HepG2 (cell line): ENCODE data around the gene CCDC116. TPM values are rescaled to one million over a fixed set of nuclear protein-coding genes. Genes with fewer than 3 reads are reported as not detected.

Experiments used
- CBX2 ChIP-seq, 2 experiments: fragments of 200-600 bp in 1 of 2; sonication (generic); formaldehyde crosslinking in 1 of 2; IDR thresholded peaks; 2 replicates each; pipeline versions ENCODE4 v1.7.0 to v1.8.1; 2018 to 2022; ENCODE audit warnings: low read depth in 2 of 2, low read length in 1 of 2, mild to moderate bottlenecking in 1 of 2, missing genetic modification reagents in 1 of 2
- ERF ChIP-seq: IDR thresholded peaks from 2 replicates; pipeline ENCODE4 v1.6.1; 2018; ENCODE audit warnings: missing biosample characterization, missing genetic modification reagents
- GZF1 ChIP-seq: sonication (generic); formaldehyde crosslinking; IDR thresholded peaks from 2 replicates; pipeline ENCODE4 v1.5.1; 2020; ENCODE audit warnings: mild to moderate bottlenecking, missing genetic modification reagents
- HNF4A ChIP-seq: sonication (generic); formaldehyde crosslinking; IDR thresholded peaks from 2 replicates; pipeline ENCODE4 v1.4.0; 2020; ENCODE audit warnings: missing genetic modification reagents
- NR2F1 ChIP-seq, 2 experiments: fragments of 450-650 bp in 1 of 2; formaldehyde crosslinking in 1 of 2; IDR thresholded peaks; 2 replicates each; pipeline versions ENCODE4 v1.5.0 to v1.6.1; 2016 to 2020; ENCODE audit warnings: mild to moderate bottlenecking in 1 of 2, missing compliant biosample characterization in 1 of 2, missing genetic modification reagents in 1 of 2, moderate library complexity in 1 of 2
- RFX5 ChIP-seq: IDR thresholded peaks from 2 replicates; pipeline ENCODE4 v1.6.1; 2011; ENCODE audit warnings: low read depth, low read length, improper control_type of control experiment
- SIX4 ChIP-seq: sonication (generic); formaldehyde crosslinking; IDR thresholded peaks from 2 replicates; pipeline ENCODE4 v1.4.0; 2020; ENCODE audit warnings: missing genetic modification reagents
- SP5 ChIP-seq: IDR thresholded peaks from 2 replicates; pipeline ENCODE4 v1.6.1; 2016; ENCODE audit warnings: low read depth, borderline replicate concordance
- SPEN ChIP-seq: sonication (generic); formaldehyde crosslinking; IDR thresholded peaks from 2 replicates; pipeline ENCODE4 v1.5.1; 2020; ENCODE audit warnings: low read depth, mild to moderate bottlenecking, missing genetic modification reagents
- SRY ChIP-seq: sonication (generic); formaldehyde crosslinking; IDR thresholded peaks from 2 replicates; pipeline ENCODE4 v1.8.0; 2022; ENCODE audit warnings: mild to moderate bottlenecking, missing genetic modification reagents
- SYNCRIP ChIP-seq: fragments of 200-400 bp; formaldehyde crosslinking; IDR thresholded peaks from 2 replicates; pipeline ENCODE4 v1.6.1; 2018; ENCODE audit warnings: mild to moderate bottlenecking, low read depth, low read length; ENCODE audit not compliant: insufficient read depth
- YEATS4 ChIP-seq: sonication (generic); formaldehyde crosslinking; IDR thresholded peaks from 2 replicates; pipeline ENCODE4 v1.4.0; 2020; ENCODE audit warnings: missing genetic modification reagents, borderline replicate concordance
- ZFYVE20 ChIP-seq: sonication (generic); formaldehyde crosslinking; IDR thresholded peaks from 2 replicates; pipeline ENCODE4 v1.8.0; 2023; ENCODE audit warnings: low read depth, mild to moderate bottlenecking, moderate library complexity, missing genetic modification reagents, borderline replicate concordance
- ZNF124 ChIP-seq: sonication (generic); formaldehyde crosslinking; IDR thresholded peaks from 2 replicates; pipeline ENCODE4 v1.4.0; 2020; ENCODE audit warnings: missing genetic modification reagents
- ZNF136 ChIP-seq: sonication (generic); formaldehyde crosslinking; IDR thresholded peaks from 2 replicates; pipeline ENCODE4 v1.8.1; 2022; ENCODE audit warnings: low read depth, mild to moderate bottlenecking, moderate library complexity, missing genetic modification reagents
- ZNF160 ChIP-seq: sonication (generic); formaldehyde crosslinking; IDR thresholded peaks from 2 replicates; pipeline ENCODE4 v1.8.0; 2022; ENCODE audit warnings: mild to moderate bottlenecking, inconsistent platforms, missing genetic modification reagents
- ZNF20 ChIP-seq: sonication (generic); formaldehyde crosslinking; IDR thresholded peaks from 2 replicates; pipeline ENCODE4 v1.4.0; 2020; ENCODE audit warnings: mild to moderate bottlenecking, moderate library complexity, missing genetic modification reagents
- ZNF292 ChIP-seq: sonication (generic); formaldehyde crosslinking; IDR thresholded peaks from 2 replicates; pipeline ENCODE4 v1.8.1; 2022; ENCODE audit warnings: mild to moderate bottlenecking, low read depth, missing genetic modification reagents, borderline replicate concordance
- ZNF329 ChIP-seq: sonication (generic); formaldehyde crosslinking; IDR thresholded peaks from 2 replicates; pipeline ENCODE4 v1.9.0; 2021; ENCODE audit warnings: low read depth, mild to moderate bottlenecking, missing genetic modification reagents
- ZNF382 ChIP-seq: sonication (generic); formaldehyde crosslinking; IDR thresholded peaks from 2 replicates; pipeline ENCODE4 v1.5.0; 2020; ENCODE audit warnings: missing genetic modification reagents, mild to moderate bottlenecking, borderline replicate concordance
- ZNF383 ChIP-seq: sonication (generic); formaldehyde crosslinking; IDR thresholded peaks from 2 replicates; pipeline ENCODE4 v1.4.0; 2020; ENCODE audit warnings: missing genetic modification reagents, mild to moderate bottlenecking, borderline replicate concordance
- ZNF530 ChIP-seq: sonication (generic); formaldehyde crosslinking; IDR thresholded peaks from 2 replicates; pipeline ENCODE4 v1.5.0; 2020; ENCODE audit warnings: low read depth, mild to moderate bottlenecking, missing genetic modification reagents
- ZNF564 ChIP-seq: sonication (generic); formaldehyde crosslinking; IDR thresholded peaks from 2 replicates; pipeline ENCODE4 v1.8.1; 2023; ENCODE audit warnings: mild to moderate bottlenecking, missing genetic modification reagents
- ZNF816 ChIP-seq: sonication (generic); formaldehyde crosslinking; IDR thresholded peaks from 2 replicates; pipeline ENCODE4 v1.8.0; 2022; ENCODE audit warnings: missing genetic modification reagents, mild to moderate bottlenecking, borderline replicate concordance
- polyA plus RNA-seq, 8 experiments: library from polyadenylated mRNA; depleted of rRNA in 3 of 8; stranded (reverse) in 7 of 8; unstranded in 1 of 8; fragments of >200 nt; fragmentation: Illumina TruSeq in 4 of 8; extraction: Trizol in 4 of 8; gene quantifications; 2 replicates each; pipeline versions ENCODE4 v1.2.1 to v1.2.3, GENCODE V29; 2011 to 2016; ENCODE audit warnings: low read depth in 4 of 8, missing spikeins in 1 of 8, mixed read lengths in 1 of 8; ENCODE audit not compliant: insufficient read depth in 1 of 8
- total RNA-seq, 5 experiments: library from RNA; depleted of rRNA; stranded (reverse); fragments of >200 nt; fragmentation: Illumina TruSeq; extraction: Trizol; gene quantifications; 2 replicates each; pipeline ENCODE4 v1.2.3, GENCODE V29; 2016; ENCODE audit warnings: low read depth in 1 of 5
- TF ChIP-seq, protein P1 (sequence below): sonication (generic); formaldehyde crosslinking; IDR thresholded peaks from 2 replicates; pipeline ENCODE4 v1.9.0; 2021; ENCODE audit warnings: missing genetic modification reagents, borderline replicate concordance
- TF ChIP-seq, protein P2 (sequence below): sonication (generic); formaldehyde crosslinking; IDR thresholded peaks from 2 replicates; pipeline ENCODE4 v1.5.0; 2020; ENCODE audit warnings: missing genetic modification reagents
- TF ChIP-seq, protein P3 (sequence below): sonication (generic); formaldehyde crosslinking; IDR thresholded peaks from 2 replicates; pipeline ENCODE4 v1.4.0; 2020; ENCODE audit warnings: missing genetic modification reagents, low read depth, mild to moderate bottlenecking, borderline replicate concordance

The CCDC116 gene
- total and polyA plus RNA-seq, 2 of the 13 experiments (the other 11 are each of a cell fraction or from before 2014, with no cell fraction given) = 0.15 to 0.33 TPM

DNA sequence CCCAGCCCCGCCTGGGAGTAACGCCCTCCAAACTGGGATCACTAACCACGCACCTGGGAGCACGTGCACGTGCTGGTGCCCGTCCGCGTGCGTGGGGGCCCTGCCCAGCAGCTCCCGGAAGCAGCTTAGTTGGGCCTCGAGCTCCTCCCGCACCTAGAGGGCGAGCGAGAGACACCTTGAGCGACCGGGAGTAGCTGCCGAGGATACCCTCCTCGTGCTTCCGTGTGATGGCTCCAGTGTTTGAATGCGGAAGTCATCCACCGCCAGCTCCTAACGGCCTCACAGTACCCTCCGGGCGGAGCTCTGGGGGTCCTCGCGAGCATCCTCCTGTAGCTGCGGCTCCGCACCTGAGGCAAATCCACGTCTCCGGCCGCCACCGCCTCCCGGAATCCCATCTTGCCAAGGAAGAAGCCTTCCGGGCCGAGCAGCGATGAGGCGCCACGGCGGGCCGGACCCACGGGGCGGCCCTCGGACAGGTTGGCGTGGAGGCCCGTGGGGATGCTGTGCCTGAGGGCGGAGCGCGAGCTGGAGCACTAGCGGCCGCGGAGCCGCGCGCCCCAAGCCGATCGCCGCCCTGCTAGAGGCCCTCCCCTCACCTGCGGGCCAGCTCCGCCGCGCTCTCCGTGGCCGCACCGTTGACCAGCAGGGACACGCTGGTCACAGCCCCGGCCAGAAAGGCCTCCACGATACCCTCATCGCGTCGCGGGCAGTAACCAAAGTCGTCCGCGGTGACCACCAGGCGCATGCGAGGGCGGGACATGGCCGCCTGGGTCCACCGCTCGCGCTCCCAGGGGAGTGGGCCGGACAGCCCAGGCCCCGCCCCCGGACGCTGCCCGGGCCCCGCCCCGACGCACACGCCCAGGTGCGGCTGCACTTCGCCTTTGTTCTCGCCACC lies 3.1 kb upstream of the CCDC116 start, which contains the start of gene YDJC (continued):
- TF ChIP-seq CBX2 (IDR thresholded peaks at IDR 0.05; ENCODE audit: low read depth, low read length) = no peak
- TF ChIP-seq CBX2 (CRISPR knock-in tag; IDR thresholded peaks at IDR 0.05; ENCODE audit: low read depth) = no peak
- TF ChIP-seq ZNF124 (CRISPR knock-in tag) = peak; percentile 68
- TF ChIP-seq ERF (CRISPR knock-in tag) = peak; percentile 46; the same call in 1 of the 2 replicates
- TF ChIP-seq SP5 (CRISPR knock-in tag) = no peak; the same call in 1 of the 2 replicates
- TF ChIP-seq ZNF329 = peak; percentile 88
- TF ChIP-seq ZNF816 = 0 out of 2 replicates have a peak, but pooled peaks have one; percentile 60
- TF ChIP-seq NR2F1 (CRISPR knock-in tag; IDR thresholded peaks at IDR 0.05) = no peak
- no peak for TF ChIP-seq ZNF136 (CRISPR knock-in tag)
- TF ChIP-seq YEATS4 (CRISPR knock-in tag) = peak; percentile 96
- TF ChIP-seq SRY = peak; percentile 81; the same call in 1 of the 2 replicates
- TF ChIP-seq, protein P1, sequence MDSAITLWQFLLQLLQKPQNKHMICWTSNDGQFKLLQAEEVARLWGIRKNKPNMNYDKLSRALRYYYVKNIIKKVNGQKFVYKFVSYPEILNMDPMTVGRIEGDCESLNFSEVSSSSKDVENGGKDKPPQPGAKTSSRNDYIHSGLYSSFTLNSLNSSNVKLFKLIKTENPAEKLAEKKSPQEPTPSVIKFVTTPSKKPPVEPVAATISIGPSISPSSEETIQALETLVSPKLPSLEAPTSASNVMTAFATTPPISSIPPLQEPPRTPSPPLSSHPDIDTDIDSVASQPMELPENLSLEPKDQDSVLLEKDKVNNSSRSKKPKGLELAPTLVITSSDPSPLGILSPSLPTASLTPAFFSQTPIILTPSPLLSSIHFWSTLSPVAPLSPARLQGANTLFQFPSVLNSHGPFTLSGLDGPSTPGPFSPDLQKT (CRISPR knock-in tag) = peak; percentile 88; the same call in 1 of the 2 replicates
- no peak for TF ChIP-seq ZNF564 (CRISPR knock-in tag)
- TF ChIP-seq ZNF382 = no peak
- TF ChIP-seq ZNF20 = no peak
- TF ChIP-seq ZFYVE20 (CRISPR knock-in tag) = peak; percentile 72; the same call in 1 of the 2 replicates
- TF ChIP-seq SPEN (CRISPR knock-in tag) = peak; percentile 69
- peak; percentile 61; the same call in 1 of the 2 replicates for TF ChIP-seq SIX4 (CRISPR knock-in tag)
- peak; percentile 73; the same call in 1 of the 2 replicates for TF ChIP-seq GZF1
- TF ChIP-seq, protein P2, sequence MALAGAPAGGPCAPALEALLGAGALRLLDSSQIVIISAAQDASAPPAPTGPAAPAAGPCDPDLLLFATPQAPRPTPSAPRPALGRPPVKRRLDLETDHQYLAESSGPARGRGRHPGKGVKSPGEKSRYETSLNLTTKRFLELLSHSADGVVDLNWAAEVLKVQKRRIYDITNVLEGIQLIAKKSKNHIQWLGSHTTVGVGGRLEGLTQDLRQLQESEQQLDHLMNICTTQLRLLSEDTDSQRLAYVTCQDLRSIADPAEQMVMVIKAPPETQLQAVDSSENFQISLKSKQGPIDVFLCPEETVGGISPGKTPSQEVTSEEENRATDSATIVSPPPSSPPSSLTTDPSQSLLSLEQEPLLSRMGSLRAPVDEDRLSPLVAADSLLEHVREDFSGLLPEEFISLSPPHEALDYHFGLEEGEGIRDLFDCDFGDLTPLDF (CRISPR knock-in tag) = no peak
- TF ChIP-seq ZNF530 (CRISPR knock-in tag) = no peak
- TF ChIP-seq, protein P3, sequence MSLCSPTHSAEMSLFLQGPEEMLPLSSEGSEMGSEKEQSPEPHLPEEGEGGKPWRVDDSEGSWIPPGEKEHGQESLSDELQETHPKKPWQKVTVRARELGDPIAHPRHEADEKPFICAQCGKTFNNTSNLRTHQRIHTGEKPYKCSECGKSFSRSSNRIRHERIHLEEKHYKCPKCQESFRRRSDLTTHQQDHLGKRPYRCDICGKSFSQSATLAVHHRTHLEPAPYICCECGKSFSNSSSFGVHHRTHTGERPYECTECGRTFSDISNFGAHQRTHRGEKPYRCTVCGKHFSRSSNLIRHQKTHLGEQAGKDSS (CRISPR knock-in tag) = peak; percentile 98
- no peak for TF ChIP-seq RFX5
- peak; percentile 25; the same call in 1 of the 2 replicates for TF ChIP-seq HNF4A (CRISPR knock-in tag)
- no peak for TF ChIP-seq ZNF292 (CRISPR knock-in tag)
- peak; percentile 76 for TF ChIP-seq ZNF160 (CRISPR knock-in tag)
- peak; percentile 67; the same call in 1 of the 2 replicates for TF ChIP-seq ZNF383 (CRISPR knock-in tag)
- TF ChIP-seq SYNCRIP = no peak
